HG02571 (cell line): ENCODE measurements around the gene YPEL2.
"Not testable (repeated sequence)": the region's sequence is repeated elsewhere in the genome, so short reads cannot be mapped to it uniquely, and the experiment has no call there.

Experiments used
- ATAC-seq: cut with Tn5 transposase; IDR thresholded peaks from one replicate; pipeline ENCODE4 v1.9.1; 2021; ENCODE audit warnings: mild to moderate bottlenecking, moderate library complexity; ENCODE audit not compliant: unreplicated experiment

YPEL2 gene

GRCh38 chr17:59375857-59376256, 44.4 kb downstream of the YPEL2 start:
- ATAC-seq, result no peak

GRCh38 chr17:59376506-59376905, 45.1 kb downstream of the YPEL2 start:
- ATAC-seq, result no peak

GRCh38 chr17:59377410-59377809, 46.0 kb downstream of the YPEL2 start:
- no peak for ATAC-seq

- no peak for ATAC-seq
These were observed 47.2 kb downstream of the YPEL2 start for GRCh38 chr17:59378675-59379074.

GRCh38 chr17:59380474-59380873, 49.0 kb downstream of the YPEL2 start:
- ATAC-seq, result no peak

- no peak for ATAC-seq
These were observed 50.5 kb downstream of the YPEL2 start for GRCh38 chr17:59381716-59382570.

- no peak for ATAC-seq
These were observed 52.4 kb downstream of the YPEL2 start for GRCh38 chr17:59383893-59384292.

- no peak for ATAC-seq
These were observed 56.1 kb downstream of the YPEL2 start for GRCh38 chr17:59387351-59388068.

- no peak for ATAC-seq
These were observed 56.7 kb downstream of the YPEL2 start for GRCh38 chr17:59388069-59388556.

- ATAC-seq, result no peak
These were observed 57.6 kb downstream of the YPEL2 start for GRCh38 chr17:59389066-59389465.

GRCh38 chr17:59391021-59391420, 59.6 kb downstream of the YPEL2 start:
- no peak for ATAC-seq

GRCh38 chr17:59392973-59393679, 61.7 kb downstream of the YPEL2 start:
- no peak for ATAC-seq

GRCh38 chr17:59393742-59394410, 62.4 kb downstream of the YPEL2 start:
- ATAC-seq, result not testable (repeated sequence)

GRCh38 chr17:59396134-59396826, 64.8 kb downstream of the YPEL2 start:
- ATAC-seq, result no peak

GRCh38 chr17:59397316-59398073, 66.0 kb downstream of the YPEL2 start:
- ATAC-seq, result no peak

- no peak for ATAC-seq
These were observed 68.5 kb downstream of the YPEL2 start for GRCh38 chr17:59399914-59400313.

- no peak for ATAC-seq
These were observed 69.4 kb downstream of the YPEL2 start for GRCh38 chr17:59400858-59401257.

GRCh38 chr17:59401274-59401673, 69.8 kb downstream of the YPEL2 start:
- no peak for ATAC-seq

- no peak for ATAC-seq
These were observed 70.3 kb downstream of the YPEL2 start for GRCh38 chr17:59401725-59402124.

GRCh38 chr17:59402760-59403159, 71.3 kb downstream of the YPEL2 start:
- ATAC-seq, result no peak
